PFSK-1 (cell line): Measurements from ENCODE around the gene CDC16.

ENCODE experiments used
- POLR2AphosphoS5 ChIP-seq: IDR thresholded peaks from 2 replicates; pipeline ENCODE4 v1.6.1; 2012; ENCODE audit warnings: low read depth, mild to moderate bottlenecking, control low read depth, low read length, moderate library complexity
- REST ChIP-seq, 2 experiments: IDR thresholded peaks; 2 replicates each; pipeline versions ENCODE4 v1.6.1 to v1.8.0; 2011 to 2012; ENCODE audit warnings: low read depth in 2 of 2, low read length in 2 of 2, control low read depth in 1 of 2, inconsistent platforms in 1 of 2, mild to moderate bottlenecking in 1 of 2, moderate library complexity in 1 of 2; ENCODE audit not compliant: insufficient read depth in 1 of 2
- TAF1 ChIP-seq: IDR thresholded peaks from 2 replicates; pipeline ENCODE4 v1.6.1; 2012; ENCODE audit warnings: low read length, control low read depth, borderline replicate concordance; ENCODE audit not compliant: insufficient read depth

DNA sequence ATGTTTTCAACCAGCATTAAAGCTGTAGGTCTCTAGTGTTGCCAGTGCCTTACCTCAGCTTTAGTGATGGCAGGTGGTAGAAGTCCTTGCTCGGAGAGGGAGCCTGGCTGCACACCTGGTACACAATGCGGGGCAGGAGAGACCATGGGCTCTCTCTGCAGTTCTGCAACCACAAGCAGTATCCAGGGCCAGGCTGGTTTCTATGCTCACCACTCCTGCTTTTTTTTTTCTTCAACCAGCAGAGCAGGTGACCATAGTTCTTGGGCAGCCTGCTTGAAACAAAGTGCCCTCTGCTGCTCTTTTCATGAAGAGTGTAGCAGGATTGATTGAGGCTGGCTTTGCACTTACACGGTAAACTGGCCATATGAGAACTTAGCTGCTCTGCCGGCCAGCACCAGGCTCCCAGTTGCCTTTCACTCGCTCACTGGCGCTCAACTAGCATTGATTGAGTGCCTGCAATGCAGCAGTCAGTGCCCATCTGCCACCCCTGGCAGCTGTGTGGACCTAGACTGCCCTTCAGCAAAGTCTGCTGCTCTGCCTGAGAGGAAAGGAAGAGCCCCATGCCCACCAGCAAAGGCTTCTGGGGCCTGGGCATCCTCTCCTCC lies 75.2 kb downstream of the CDC16 start:
- TF ChIP-seq REST (IDR thresholded peaks at IDR 0.05; ENCODE audit: insufficient read depth in 1 of 2, low read depth in 2 of 2, low read length in 2 of 2) (no peak), POLR2AphosphoS5 (no peak), TAF1 (no peak)
